ENCODE measurements around the gene LIF.

LIF gene

DNA sequence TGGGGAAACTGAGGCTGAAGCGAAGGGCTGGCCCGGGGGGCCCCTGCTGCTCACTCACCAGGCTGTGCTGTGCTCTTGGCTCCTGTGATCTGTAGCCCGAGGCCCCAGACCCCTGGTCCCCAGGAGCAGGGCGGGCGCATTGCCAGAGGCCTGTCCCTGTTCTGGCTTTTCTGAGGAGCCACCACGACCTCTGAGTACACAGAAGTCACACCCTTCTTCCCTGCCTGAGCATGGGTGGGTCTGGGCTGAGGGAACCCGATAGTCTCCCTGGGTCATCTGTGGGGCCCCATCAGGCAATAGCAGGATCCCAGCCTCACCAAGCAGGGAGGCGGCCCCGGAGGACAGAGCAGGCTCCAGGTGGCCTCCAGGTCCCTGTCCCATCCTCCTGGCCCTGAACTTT is 37.6 kb upstream of the LIF start:
- no peak for DNase-seq (ENCODE audit: low spot score)

DNA sequence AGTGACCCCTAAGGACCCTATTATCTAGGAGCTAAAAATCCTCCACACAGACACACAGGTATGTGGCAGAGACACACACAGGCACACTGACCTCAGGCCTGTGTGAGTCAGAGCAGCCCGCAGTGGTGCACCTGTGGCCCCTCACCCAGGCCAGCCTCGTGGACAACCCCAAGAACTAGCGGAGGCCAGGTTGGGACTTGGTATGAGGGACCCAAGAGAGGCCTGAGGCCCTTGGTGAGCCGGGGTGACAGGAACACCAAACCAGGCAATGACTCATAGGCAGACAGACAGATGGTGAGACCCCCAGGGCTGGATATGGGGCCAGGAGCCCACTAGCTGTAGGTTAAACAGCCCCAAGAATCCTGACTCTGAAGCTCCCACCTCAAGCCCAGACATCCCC is 36.8 kb upstream of the LIF start:
- no peak for DNase-seq (ENCODE audit: low spot score)

DNA sequence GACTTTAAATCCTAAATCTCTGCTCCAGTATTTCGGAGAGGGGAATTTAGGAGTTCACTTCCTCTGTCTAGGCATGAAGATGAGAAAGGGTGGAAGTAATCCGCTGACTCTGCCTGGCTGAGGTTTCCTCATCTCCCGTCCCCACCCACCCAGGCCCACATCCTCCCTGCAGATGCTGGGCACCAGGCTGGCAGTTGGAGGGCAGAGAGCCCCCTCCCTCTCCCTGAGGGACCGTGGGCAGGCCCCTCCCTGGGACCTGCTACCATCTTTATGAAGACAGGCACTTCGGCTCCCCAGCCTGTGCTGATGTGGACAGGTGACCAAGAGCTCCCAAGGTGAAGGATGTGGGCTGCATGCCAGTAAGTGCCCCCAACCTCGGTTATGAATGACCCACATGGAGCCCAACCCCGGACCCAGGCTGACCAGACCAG is 36.1 kb upstream of the LIF start:
- no peak for DNase-seq (ENCODE audit: low spot score)

GRCh38 chr22:30280505-30280904 is 33.9 kb upstream of the LIF start:
- no peak for DNase-seq (ENCODE audit: low spot score)

- DNase-seq (ENCODE audit: low spot score) = no peak
These were observed 33.4 kb upstream of the LIF start for GRCh38 chr22:30279932-30280331.

DNA sequence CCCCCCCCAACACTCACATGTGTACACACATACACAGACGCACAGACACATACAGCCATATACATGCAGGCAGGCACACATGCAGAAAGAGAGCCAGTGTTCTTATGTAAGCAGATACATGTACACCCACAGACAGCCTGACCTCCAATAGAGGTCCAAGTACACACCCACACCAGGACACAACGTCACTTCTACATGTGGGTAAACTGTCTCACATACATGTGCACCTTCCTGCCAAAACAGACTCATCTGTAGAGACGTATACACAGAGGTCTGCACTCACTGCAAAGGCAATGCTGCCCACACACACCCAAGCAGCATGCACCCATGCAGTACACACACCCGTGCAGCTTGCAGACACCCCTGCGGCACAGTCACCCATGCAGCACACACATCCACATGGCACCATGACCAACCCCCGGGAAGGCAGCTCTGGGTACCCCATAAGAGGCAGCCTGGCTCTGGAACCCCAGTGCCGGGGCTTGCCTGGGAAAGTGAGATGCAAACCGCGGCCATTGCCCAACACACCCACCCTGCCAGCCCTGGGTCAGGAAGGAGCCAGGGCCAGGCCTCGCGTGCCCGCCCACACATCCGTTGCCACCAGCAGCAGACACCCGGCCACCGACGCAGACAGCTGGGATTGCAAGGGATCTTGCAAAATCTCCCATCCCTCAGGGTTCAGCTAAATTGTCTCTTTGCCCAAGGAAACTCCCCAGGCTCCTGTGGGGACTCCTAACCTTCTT is 32.7 kb upstream of the LIF start:
- DNase-seq (ENCODE audit: low spot score) = no peak

DNA sequence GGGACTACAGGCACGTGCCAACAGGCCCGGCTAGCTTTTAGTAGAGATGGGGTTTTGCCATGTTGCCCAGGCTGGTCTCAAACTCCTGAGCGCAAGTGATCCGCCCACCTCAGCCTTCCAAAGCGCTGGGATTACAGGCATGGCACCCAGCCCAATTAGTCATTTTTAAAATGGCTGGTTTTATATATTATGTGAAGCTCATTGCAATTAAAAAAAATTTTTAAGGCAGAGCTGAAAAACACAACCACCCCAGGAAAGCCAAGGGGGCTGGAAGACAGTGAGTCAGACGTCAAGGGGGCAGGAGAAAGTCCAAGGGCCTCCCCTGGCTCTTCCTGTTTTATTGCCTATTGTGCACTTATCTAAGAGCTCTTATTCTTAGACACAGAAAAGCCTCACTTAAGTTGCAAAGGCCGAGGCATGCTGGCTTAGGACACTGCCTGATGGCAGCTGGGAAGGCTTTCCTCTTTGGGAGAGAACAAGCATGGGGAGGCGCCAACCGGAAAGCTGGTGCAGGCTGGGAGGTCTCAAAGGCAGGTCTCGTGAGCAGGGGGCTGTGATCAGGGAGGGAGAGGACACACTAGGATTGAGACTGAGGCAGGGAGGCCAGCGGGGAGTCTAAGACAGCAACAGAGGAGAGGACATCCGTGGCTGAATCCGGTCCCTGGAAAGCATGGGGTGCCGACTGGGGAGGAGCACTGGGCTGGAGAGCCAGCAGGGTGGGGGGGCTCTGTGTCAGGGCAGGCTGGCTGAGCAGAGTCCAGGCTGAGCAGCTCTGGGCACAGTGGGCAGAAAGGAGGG is 31.2 kb upstream of the LIF start:
- DNase-seq (ENCODE audit: low spot score) = no peak

- DNase-seq (ENCODE audit: low spot score) = no peak
These were observed 29.5 kb upstream of the LIF start for GRCh38 chr22:30276039-30276438.

GRCh38 chr22:30275625-30276024 is 29.1 kb upstream of the LIF start:
- DNase-seq (ENCODE audit: low spot score) = peak; percentile 37

- DNase-seq (ENCODE audit: low spot score) = no peak
These were observed 27.9 kb upstream of the LIF start for GRCh38 chr22:30274437-30274812.

- DNase-seq (ENCODE audit: low spot score) = no peak
These were observed 27.3 kb upstream of the LIF start for GRCh38 chr22:30273711-30274436.

- no peak for DNase-seq (ENCODE audit: low spot score)
These were observed 26.4 kb upstream of the LIF start for GRCh38 chr22:30272781-30273601.

GRCh38 chr22:30270832-30271231 is 24.3 kb upstream of the LIF start:
- no peak for DNase-seq (ENCODE audit: low spot score)

DNA sequence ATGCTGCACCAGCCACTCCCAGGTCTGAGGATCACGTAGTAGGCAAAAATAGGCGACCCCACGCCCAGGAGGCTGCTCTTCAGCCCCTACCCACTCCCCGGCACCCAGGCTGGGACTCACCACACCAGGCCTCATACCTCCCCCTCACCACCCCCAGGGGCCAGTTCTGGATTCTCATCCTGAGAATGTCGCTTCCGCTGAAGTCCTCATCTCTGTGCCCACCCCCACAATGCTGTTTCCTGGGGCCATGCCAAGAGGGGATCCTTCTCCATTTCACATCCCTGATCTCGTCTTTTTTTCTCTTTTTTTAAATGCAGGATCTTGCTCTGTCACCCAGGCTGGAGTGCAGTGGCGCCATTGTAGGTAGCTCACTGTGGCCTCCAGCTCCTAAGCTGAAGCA is 21.8 kb upstream of the LIF start:
- no peak for DNase-seq (ENCODE audit: low spot score)

- DNase-seq (ENCODE audit: low spot score) = peak; percentile 66
These were observed 21.1 kb upstream of the LIF start for GRCh38 chr22:30267382-30268302.

DNA sequence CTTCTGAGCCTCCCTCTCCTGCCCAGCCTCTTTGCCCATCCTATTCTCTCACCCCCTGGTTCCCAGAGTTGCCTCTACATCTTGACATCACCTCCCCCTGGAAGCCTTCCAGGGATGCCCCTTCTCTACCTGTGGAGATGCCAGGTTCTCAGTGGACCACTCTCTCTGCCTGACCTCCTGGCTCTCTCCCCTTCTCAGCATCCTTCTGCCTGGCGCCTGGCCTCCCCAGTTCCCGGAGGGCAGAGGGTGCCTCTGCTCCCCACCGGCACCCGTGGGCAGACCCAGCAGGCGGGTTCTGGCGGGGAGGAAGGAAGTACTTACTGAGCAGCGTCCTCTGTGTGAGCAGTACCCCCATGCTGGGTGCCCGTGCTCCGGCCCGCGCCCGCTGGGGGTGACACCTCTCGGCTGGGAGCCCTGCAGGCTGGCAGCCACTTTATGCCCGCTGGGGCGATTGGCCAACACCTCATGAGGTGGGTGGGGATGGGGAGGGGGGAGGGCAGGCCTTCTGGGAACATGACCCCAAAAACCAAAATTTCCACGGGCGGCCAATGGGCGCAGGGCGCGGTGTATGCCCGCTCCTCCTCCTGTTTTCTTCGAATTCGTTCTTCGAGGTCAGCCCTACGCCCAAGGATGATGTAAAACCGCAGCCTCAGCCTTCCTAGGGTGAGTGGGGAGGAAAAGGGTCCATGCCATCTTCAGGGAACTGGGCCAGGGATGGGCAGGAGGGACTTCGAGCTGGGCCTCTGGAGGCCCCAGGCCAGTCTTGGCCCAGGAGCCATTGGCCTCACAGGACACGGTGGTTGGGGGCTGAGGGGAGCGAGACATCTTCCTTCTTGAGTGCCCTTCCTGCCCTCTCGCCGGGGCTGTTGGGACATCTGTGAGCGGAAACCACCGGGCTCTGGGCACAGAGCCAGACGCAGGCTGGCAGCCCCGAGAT is 20.2 kb upstream of the LIF start, which contains the start of gene OSM:
TSS of gene OSM (minus strand) at position 407 of the 937 bp plus-strand sequence. CDS start at position 355, 52 bp downstream.
- DNase-seq (ENCODE audit: low spot score) = peak; percentile 87

GRCh38 chr22:30265823-30266444 is 19.4 kb upstream of the LIF start:
- DNase-seq (ENCODE audit: low spot score) = peak; percentile 76

- no peak for DNase-seq (ENCODE audit: low spot score)
These were observed 18.7 kb upstream of the LIF start for GRCh38 chr22:30265131-30265720.

DNA sequence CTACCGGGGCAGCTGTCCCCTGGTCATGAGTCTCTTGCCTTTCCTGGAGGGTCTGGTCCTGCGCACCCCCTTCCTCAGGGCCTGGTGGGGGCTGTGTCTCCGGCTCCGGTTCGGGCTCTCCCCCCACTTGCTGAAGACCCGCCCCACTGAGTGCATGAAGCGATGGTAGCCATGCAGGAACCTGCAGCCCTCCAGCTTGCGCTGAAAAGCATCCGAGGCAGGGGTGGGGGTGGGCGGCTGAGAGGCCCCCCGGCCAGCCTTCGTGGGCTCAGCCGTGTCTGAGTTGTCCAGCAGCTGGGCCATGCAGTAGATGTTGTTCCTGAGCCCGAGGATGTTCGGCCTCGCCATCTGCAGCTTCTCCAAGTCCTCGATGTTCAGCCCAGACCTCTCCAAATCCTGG is 17.3 kb upstream of the LIF start:
- no peak for DNase-seq (ENCODE audit: low spot score)
